ENCODE results near the gene CEP85.
A peak's percentile ranks its signal among the peaks of the same experiment; 100 is the strongest.

Gene CEP85

DNA sequence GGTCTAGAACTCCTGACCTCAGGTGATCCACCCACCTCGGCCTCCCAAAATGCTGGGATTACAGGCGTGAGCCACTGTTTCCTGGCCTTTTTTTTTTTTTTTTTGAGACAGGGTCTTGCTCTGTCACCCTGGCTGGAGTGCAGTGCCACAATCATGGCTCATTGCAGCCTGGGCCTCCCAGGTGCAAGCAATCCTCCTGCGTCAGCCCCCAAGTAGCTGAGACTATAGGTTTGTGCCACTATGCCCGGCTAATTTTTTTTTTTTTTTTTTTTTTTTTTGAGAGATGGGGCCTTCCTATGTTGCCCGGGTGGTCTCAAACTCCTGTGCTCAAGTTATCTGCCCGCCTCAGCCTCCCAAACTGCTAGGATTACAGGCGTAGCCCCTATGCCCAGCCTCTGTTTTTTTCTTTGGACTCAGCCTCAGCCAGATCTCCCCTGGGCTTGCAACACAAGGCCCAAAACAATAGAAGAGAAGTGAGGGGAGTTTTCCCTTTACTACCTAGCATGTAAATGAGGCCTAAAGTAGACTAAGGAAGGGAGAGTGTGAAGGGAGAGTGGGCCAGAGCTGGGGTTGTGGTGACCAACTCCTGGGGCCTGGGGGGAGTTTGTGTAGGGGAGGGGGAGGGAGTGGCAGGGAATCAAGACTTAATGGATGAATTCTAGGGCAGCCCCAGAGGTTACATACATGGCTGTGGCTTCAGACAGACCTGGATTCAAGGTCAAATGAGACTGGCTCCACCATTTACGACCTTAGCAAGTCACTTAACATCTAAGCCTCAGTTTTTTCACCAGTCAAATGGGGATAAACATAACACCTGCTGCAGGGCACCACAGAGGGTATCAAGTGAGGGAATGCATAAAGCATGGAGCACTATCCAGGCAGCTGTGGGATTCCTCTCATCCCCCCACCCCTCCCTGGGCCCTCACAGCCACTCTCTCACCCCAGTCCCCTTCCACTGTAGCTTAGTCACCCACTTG is 82.2 kb downstream of the CEP85 start:
- TF ChIP-seq, protein P1, sequence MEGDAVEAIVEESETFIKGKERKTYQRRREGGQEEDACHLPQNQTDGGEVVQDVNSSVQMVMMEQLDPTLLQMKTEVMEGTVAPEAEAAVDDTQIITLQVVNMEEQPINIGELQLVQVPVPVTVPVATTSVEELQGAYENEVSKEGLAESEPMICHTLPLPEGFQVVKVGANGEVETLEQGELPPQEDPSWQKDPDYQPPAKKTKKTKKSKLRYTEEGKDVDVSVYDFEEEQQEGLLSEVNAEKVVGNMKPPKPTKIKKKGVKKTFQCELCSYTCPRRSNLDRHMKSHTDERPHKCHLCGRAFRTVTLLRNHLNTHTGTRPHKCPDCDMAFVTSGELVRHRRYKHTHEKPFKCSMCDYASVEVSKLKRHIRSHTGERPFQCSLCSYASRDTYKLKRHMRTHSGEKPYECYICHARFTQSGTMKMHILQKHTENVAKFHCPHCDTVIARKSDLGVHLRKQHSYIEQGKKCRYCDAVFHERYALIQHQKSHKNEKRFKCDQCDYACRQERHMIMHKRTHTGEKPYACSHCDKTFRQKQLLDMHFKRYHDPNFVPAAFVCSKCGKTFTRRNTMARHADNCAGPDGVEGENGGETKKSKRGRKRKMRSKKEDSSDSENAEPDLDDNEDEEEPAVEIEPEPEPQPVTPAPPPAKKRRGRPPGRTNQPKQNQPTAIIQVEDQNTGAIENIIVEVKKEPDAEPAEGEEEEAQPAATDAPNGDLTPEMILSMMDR (conservative IDR thresholded peaks at IDR 0.05) = no peak
- H3K27ac ChIP-seq = no peak overlapping the region

DNA sequence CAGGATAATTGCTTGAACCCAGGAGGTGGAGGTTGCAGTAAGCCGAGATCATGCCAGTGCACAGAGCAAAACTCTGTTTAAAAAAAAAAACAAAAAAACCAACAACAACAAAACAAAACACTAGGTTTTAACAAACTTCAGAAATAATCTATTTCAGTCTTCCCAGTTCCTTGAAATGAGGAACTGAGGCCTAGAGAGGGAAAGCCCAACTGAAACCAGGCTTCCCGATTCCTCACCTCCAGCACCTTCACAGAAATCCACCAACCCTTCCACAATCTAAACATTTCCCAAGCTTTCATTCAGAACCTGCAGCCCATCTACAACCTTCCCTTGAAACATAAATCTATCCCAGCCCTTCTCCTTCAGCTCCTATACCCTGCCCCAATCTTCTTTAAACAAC is 83.1 kb downstream of the CEP85 start:
- TF ChIP-seq, protein P1 (conservative IDR thresholded peaks at IDR 0.05) = no peak
- no peak overlapping the region for H3K27ac ChIP-seq

DNA sequence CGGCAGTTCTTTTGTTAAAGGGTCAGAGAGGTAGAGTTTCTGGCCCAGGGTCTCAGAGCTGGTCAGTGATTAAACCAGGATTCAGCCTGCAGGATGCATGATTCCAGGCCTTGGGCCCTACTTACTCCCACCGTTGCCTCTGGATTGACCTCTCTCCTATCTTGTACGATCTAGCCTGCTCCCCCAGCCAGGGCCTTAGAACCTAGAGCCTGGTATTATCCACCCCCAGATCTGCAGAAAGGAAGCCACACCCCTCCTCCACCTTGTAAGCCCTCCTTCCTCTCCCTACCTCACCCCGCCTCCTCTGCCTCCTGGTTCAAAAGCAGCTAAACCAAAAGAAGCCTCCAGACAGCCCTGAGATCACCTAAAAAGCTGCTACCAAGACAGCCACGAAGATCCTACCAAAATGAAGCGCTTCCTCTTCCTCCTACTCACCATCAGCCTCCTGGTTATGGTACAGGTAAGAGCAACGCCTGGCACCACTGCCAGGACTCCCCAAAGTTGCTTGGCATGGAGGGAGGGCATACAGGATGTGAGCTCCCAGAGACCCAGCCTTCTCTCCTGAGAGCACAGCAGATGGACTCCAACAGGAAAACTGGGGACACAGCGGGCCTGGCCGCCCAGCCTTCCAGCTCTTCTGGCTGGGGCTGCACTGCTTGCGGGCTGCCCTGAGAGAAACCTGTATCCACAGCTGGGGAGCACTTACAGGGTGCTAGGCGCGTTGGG is 83.8 kb downstream of the CEP85 start, which contains the start of gene CD52:
Gene CD52 (plus strand): TSS at position 347 of the 726 bp plus-strand sequence. CDS start 60 bp downstream, at position 407.
- H3K27ac ChIP-seq = no peak within 1 kb of the TSS
- TF ChIP-seq, protein P1 (conservative IDR thresholded peaks at IDR 0.05) = no peak

DNA sequence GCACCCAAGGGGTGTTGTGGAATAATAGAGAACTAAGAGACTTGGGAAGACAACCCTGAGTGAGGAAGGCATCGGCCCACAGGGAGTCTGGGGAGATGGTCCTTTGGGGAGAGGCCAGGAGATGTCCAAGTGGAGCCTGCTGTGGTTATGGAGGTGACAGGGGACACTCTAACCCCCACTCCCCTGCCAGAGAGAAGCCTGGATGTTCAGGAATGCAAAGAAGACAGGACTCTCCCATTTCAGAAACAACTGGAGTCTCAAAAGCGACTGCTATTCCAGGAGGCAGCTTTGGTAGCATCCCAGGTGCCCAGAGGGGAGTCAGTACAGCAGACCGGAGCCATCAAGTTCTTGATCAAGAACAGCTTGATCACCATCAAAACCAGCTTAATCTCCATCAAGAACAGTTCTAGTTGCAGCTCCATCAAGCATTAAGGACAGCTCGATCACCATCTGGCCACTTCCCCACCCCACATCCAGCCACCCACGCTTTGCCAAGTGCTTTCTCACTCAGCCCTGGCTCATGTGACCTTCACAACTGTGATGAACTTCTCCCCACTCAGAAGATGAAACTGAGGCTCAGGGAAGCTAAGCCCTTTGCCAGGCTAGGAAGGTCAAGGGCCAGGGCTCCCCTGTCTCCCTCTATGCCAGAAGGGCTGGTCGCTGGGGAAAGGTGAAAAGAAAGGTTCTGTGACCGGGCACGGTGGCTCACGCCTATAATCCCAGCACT is 84.5 kb downstream of the CEP85 start:
- H3K27ac ChIP-seq = no peak overlapping the region
- TF ChIP-seq, protein P1 (conservative IDR thresholded peaks at IDR 0.05) = no peak

DNA sequence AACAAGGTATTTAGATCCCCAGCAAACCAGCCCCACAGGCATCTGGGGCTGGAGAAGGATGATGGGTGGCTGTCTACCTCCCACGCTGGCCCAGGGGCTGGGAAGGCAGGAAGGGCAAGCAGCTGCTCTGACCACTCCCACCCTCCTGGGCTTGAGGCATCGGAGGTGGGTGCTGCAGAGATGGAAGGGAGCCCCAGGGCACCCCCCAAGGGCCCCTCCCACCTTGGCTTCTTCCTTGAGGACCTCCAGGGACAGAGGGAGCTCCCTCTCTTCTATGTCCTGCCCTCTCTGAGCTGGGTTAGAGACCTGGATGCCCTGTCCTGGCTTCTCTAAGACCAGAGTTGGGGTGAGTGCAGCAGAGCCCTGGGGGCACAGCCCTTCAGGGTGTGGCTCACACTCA is 86.9 kb downstream of the CEP85 start:
- TF ChIP-seq, protein P1 (conservative IDR thresholded peaks at IDR 0.05) = no peak
- H3K27ac ChIP-seq = no peak overlapping the region

DNA sequence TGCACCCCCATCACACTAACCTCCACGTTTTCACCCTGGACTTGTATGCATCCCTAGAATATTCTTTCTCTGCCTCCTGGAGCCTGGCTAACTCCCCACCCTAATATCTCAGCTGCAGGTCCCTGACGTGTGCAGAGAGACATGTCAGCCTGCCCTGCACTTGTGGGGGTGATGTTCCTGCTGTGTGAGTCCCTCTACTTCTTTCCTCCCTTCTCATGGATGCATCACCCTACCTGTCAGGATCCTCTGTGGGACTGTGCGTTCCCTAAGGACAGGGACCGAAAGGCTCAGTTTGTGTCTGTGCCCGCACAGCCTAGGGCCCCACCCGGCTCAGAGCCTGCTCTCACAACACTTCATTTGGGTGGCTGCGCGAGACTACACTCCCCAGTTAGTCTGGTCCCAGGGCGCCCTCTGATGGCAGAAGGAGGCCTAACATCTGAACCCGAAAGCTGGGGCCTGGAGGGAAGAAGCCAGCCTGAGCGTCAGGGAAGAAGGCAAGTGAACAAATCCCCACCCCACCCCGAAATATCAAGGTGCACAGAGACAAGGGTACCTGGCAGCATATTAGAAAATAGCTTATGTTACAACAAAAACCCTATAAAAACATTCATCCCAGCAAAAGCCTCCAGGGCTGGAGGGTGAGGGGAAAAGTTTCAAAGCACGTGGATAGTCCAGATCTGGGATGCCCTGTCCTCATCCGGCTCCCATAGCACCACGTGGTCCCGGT is 87.5 kb downstream of the CEP85 start:
- no peak overlapping the region for H3K27ac ChIP-seq
- TF ChIP-seq, protein P1 (conservative IDR thresholded peaks at IDR 0.05) = peak; percentile 86
